H4 (cell line): ENCODE measurements around the gene ECHDC1. TPM values are rescaled to one million over a fixed set of nuclear protein-coding genes. Genes with fewer than 3 reads are reported as not detected.

Experiments
- DNase-seq: peaks from one replicate; pipeline ENCODE4 v3.0.0-alpha.2; 2015; ENCODE audit warnings: low spot score
- total RNA-seq: library from RNA; depleted of rRNA; stranded (reverse); fragments of >200 nt; shearing (Covaris generic); gene quantifications from 2 replicates; pipeline ENCODE4 v1.2.3, GENCODE V29; 2014

ECHDC1 gene
- total RNA-seq, 1 experiment from 2014 or later: 67.5 TPM

- DNase-seq: no peak
These were observed 53.5 kb downstream of the ECHDC1 start for GRCh38 chr6:127289934-127290333.

GRCh38 chr6:127288705-127289104, 54.7 kb downstream of the ECHDC1 start:
- DNase-seq: no peak

- DNase-seq: no peak
These were observed 61.2 kb downstream of the ECHDC1 start for GRCh38 chr6:127282184-127282583.

- no peak for DNase-seq
These were observed 63.6 kb downstream of the ECHDC1 start for GRCh38 chr6:127279815-127280214.

GRCh38 chr6:127277878-127278843, 65.2 kb downstream of the ECHDC1 start:
- no peak for DNase-seq

- no peak for DNase-seq
These were observed 67.1 kb downstream of the ECHDC1 start for GRCh38 chr6:127276331-127276730.

- DNase-seq: no peak
These were observed 69.9 kb downstream of the ECHDC1 start for GRCh38 chr6:127273499-127273898.

GRCh38 chr6:127272576-127272975, 70.8 kb downstream of the ECHDC1 start:
- no peak for DNase-seq

- no peak for DNase-seq
These were observed 75.5 kb downstream of the ECHDC1 start for GRCh38 chr6:127267646-127268625.

GRCh38 chr6:127266892-127267645, 76.3 kb downstream of the ECHDC1 start:
- DNase-seq: peak; percentile 13

- peak; percentile 67 for DNase-seq
These were observed 77.1 kb downstream of the ECHDC1 start, which contains the start of gene RNF146 for GRCh38 chr6:127266178-127266891. Gene RNF146 (plus strand): TSS chr6:127266864. CDS start chr6:127280339, 13,475 bp downstream.

- no peak for DNase-seq
These were observed 79.9 kb downstream of the ECHDC1 start for GRCh38 chr6:127263481-127263880.

GRCh38 chr6:127262896-127263295, 80.5 kb downstream of the ECHDC1 start:
- no peak for DNase-seq

- no peak for DNase-seq
These were observed 88.1 kb downstream of the ECHDC1 start for GRCh38 chr6:127255286-127255685.

GRCh38 chr6:127249621-127250020, 93.8 kb downstream of the ECHDC1 start:
- DNase-seq: no peak

GRCh38 chr6:127247114-127248096, 96.0 kb downstream of the ECHDC1 start:
- no peak for DNase-seq

GRCh38 chr6:127243501-127243900, 99.9 kb downstream of the ECHDC1 start:
- no peak for DNase-seq
